Endothelial cell of hepatic sinusoid (primary cell): Measurements from ENCODE around the gene CAMK1D.

Experiments used
- in situ Hi-C: cut with HindIII; loops from 2 replicates; pipeline ENCODE4 v1.10.0; 2017; ENCODE audit warnings: low sequenced_read_pairs

CAMK1D gene

GRCh38 chr10:12639996-12640944 is 290.9 kb downstream of the CAMK1D start:
- in situ Hi-C loops = no loop called here

GRCh38 chr10:12642036-12642435 is 292.7 kb downstream of the CAMK1D start:
- in situ Hi-C loops = no loop called here

- in situ Hi-C loops = no loop called here
Measured at GRCh38 chr10:12643279-12643678, 293.9 kb downstream of the CAMK1D start.

GRCh38 chr10:12644380-12645144 is 295.2 kb downstream of the CAMK1D start:
- in situ Hi-C loops = no loop called here

GRCh38 chr10:12645449-12645848 is 296.1 kb downstream of the CAMK1D start:
- in situ Hi-C loops = no loop called here

GRCh38 chr10:12649012-12649584 is 299.8 kb downstream of the CAMK1D start:
- in situ Hi-C loops = no loop called here

GRCh38 chr10:12650122-12650521 is 300.8 kb downstream of the CAMK1D start:
- in situ Hi-C loops = loop anchor here (5.0 kb wide), 2 partner anchors 52 to 378 kb away; no protein-coding TSS in a partner anchor

- in situ Hi-C loops = loop anchor here (5.0 kb wide), 2 partner anchors 52 to 378 kb away; no protein-coding TSS in a partner anchor
Measured at GRCh38 chr10:12650538-12651298, 301.4 kb downstream of the CAMK1D start.

- in situ Hi-C loops = no loop called here
Measured at GRCh38 chr10:12655940-12656339, 306.6 kb downstream of the CAMK1D start.

- in situ Hi-C loops = no loop called here
Measured at GRCh38 chr10:12656518-12657142, 307.3 kb downstream of the CAMK1D start.

GRCh38 chr10:12657489-12657888 is 308.1 kb downstream of the CAMK1D start:
- in situ Hi-C loops = no loop called here

- in situ Hi-C loops = no loop called here
Measured at GRCh38 chr10:12658526-12658925, 309.2 kb downstream of the CAMK1D start.

- in situ Hi-C loops = loop anchor here (5.0 kb wide), 1 partner anchor 67 kb away; no protein-coding TSS in a partner anchor
Measured at GRCh38 chr10:12659706-12660105, 310.4 kb downstream of the CAMK1D start.

- in situ Hi-C loops = loop anchor here (5.0 kb wide), 1 partner anchor 69 kb away; no protein-coding TSS in a partner anchor
Measured at GRCh38 chr10:12660812-12661211, 311.5 kb downstream of the CAMK1D start.

GRCh38 chr10:12661671-12662070 is 312.3 kb downstream of the CAMK1D start:
- in situ Hi-C loops = loop anchor here (5.0 kb wide), 1 partner anchor 69 kb away; no protein-coding TSS in a partner anchor

GRCh38 chr10:12663863-12664262 is 314.5 kb downstream of the CAMK1D start:
- in situ Hi-C loops = loop anchor here (5.0 kb wide), 1 partner anchor 72 kb away; no protein-coding TSS in a partner anchor

GRCh38 chr10:12665501-12665900 is 316.2 kb downstream of the CAMK1D start:
- in situ Hi-C loops = no loop called here

GRCh38 chr10:12667052-12667451 is 317.7 kb downstream of the CAMK1D start:
- in situ Hi-C loops = no loop called here

- in situ Hi-C loops = no loop called here
Measured at GRCh38 chr10:12668634-12669033, 319.3 kb downstream of the CAMK1D start.

GRCh38 chr10:12670004-12670403 is 320.7 kb downstream of the CAMK1D start:
- in situ Hi-C loops = no loop called here
